Right renal cortex interstitium (tissue), 3 donors: ENCODE data around the gene ANXA5. TPM values are rescaled to one million over a fixed set of nuclear protein-coding genes. Genes with fewer than 3 reads are reported as not detected.

ENCODE experiments used
- DNase-seq, 3 donors: peaks; one replicate each; pipeline ENCODE4 v3.0.0-alpha.2; 2013; ENCODE audit warnings: low read depth in 3 of 3, low spot score in 2 of 3
- polyA plus RNA-seq, 3 donors: library from polyadenylated mRNA; unstranded; fragments of 120-200 nt; gene quantifications; one replicate each; pipeline ENCODE4 v1.2.1, GENCODE V29; 2013; ENCODE audit not compliant: insufficient read length in 3 of 3

The ANXA5 gene
- polyA plus RNA-seq, 3 donors: 404 to 465 (median 457) TPM

- no peak for DNase-seq
Measured at GRCh38 chr4:121712783-121713182, 16.0 kb upstream of the ANXA5 start.

- no peak for DNase-seq
Measured at GRCh38 chr4:121712001-121712651, 15.3 kb upstream of the ANXA5 start.

GRCh38 chr4:121711263-121712000, 14.7 kb upstream of the ANXA5 start:
- DNase-seq: peak; percentile 36 to 44 (median 39)

DNA sequence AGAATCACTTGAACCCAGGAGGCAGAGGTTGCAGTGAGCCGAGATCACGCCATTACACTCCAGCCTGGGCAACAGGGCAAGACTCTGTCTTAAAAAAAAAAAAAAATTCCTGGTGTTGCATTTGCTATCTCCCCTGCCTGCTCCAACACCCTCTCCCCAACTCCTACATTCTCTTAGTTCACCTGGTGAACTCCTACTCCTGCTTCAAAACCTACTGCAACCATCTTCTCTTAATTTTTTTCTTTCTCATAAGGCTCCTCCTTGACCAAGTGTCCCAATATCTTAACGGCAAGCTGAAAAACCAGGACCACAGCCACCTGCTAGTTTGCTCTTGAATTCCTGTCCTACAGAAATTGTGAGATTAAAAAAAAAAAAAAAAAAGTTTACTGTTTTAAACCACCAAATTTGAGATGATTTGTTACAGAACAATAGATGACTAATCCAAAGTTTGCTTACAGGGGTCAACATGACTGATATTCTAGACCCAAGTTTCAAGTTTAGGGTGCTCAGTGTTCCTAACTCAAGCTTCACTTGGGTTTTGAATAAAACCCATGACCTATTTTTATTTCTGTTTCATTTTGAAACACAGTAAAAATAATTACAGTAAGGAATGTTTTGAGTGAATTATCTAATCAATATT, 13.1 kb upstream of the ANXA5 start:
- no peak for DNase-seq

GRCh38 chr4:121707344-121707743, 10.6 kb upstream of the ANXA5 start:
- DNase-seq: no peak

GRCh38 chr4:121706595-121707021, 9.8 kb upstream of the ANXA5 start:
- DNase-seq: no peak

GRCh38 chr4:121705521-121705920, 8.7 kb upstream of the ANXA5 start:
- no peak for DNase-seq

DNA sequence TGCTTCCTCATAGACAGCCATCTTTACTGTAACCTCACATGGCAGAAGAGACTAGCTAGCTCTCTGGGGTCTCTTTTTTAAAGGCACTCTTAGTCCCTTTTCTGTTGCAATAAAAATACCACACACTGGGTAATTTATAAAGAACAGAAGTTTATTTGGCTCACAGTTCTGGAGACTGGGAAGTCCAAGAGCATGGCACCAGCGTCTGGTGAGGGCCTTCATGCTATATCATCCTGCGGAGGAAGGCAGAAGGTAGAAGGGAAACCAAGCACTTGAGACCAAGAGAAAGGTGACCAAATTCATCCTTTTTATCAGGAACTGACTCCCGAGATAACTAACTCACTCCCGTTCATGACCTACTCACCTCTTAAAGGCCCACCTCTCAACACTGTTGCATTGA, 5.4 kb upstream of the ANXA5 start:
- DNase-seq: no peak

DNA sequence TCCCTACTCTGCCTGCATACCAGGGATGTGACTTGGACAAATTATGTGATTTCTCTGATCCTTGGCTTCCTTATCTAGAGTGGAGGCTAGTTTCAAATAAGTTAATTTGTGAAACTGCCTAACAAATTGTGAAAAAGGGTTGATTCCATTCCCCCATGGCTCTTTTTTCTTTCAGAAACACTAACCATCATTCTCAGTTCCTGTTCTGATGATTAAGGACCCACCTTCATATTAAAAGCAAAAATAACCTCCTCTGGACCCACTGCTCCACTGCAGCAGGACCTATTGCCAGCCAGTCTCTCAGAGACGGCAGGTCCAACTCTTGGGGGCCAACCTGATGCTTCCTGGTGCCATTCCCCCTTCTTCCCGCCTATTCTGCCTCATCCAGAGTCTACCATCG, 4.5 kb upstream of the ANXA5 start:
- DNase-seq: no peak

GRCh38 chr4:121698236-121698671, 1.5 kb upstream of the ANXA5 start:
- DNase-seq: no peak

GRCh38 chr4:121697564-121697963, 784 bp upstream of the ANXA5 start:
- peak in 1 of 3 donors; percentile 3 for DNase-seq

DNA sequence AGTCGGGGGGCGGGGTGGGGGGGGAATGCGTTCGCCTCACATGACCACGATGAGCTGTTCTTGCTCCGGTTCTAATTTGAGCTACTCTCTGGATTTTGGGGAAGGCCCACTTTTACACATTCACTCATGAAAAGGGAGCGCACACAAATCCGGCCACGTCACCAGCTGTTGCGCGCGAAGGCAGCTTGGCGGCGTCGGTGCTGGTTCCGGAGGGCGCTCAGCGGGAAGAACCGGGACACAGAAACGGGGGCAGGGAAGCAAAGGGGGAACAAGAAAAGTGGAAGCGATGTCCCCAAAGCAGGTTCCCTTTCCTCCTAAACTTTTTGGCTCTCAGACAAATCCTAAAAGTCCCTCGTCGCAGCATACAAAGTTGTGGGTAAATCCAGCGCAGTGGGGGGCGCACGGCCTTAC, 605 bp downstream of the ANXA5 start:
- peak in 2 of 3 donors; percentile 53 to 54 for DNase-seq

GRCh38 chr4:121693886-121694285, 2.9 kb downstream of the ANXA5 start:
- no peak for DNase-seq

DNA sequence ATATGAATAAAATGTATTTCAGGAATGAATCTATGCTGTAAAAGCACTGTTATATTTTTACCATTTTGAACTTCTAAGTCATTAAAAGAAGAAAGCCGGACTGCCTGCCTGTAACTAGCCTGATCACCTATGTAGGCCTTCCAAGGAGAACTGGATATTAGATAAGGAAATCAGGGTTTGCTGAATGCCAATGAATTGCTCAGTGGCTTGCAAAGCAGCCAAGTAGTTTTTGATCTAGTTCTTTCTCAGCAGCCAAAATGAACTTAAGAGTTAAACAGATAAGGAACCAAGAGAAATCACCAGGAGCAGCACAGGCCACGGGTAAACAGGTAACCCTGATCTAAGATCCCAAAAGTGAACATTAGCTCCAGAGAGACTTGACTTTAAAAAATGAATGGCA, 3.3 kb downstream of the ANXA5 start:
- no peak for DNase-seq

DNA sequence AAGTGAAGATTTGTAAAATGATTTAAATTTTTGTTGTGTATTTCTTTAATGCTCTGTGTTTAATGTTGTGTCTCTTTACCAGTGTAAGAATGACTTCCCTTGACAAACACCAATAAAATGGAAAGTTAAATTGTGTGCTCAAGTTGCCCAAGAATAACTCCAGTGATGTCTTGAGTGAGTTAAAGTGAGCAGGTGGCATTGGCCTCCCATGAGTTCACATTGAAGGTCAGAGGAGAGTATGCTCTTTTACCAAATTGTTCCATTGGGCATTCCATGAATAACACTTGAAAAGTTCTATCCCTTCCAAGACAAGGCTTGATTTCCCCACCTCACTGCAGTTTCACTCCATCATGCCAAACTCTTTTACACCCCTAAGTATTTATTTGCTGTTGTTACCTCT, 4.5 kb downstream of the ANXA5 start:
- no peak for DNase-seq

DNA sequence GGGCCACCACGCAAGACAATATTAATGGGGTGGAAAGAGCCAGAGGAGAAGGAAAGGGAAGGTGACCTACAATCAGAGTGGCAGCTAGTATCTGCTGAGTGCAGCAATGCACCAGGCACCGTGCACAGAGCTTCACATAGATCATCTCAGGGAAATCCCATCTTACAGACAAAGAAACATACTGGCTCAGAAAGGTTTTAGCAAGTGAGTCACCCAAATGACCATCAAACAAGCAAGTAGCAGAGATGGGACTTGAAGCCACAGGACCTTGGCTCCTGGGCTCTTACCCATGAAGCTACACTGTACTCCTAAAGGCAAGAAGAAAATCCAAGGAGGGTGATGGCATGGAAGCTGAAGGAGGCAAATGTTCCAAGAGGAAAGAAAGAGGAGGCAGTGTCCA, 6.8 kb downstream of the ANXA5 start:
- DNase-seq: no peak

DNA sequence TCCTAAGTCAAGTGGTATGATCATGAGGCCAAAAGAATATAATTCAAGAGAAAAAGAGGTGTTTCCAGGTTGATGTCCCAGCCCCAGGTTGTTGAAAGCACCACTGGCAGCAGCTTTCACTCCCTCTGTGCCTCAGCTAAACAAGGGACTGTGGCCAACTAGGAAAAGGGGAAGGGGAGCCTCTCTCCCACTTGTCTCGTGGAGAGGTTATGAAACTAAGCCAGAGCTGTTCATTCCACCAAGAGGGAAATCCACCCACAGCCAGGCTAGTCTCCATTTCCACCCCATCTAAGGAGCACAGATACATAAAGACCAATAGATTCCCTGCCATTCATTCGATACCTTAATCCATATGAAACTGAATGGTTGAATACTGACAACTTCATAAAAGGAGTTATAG, 8.1 kb downstream of the ANXA5 start:
- no peak for DNase-seq

DNA sequence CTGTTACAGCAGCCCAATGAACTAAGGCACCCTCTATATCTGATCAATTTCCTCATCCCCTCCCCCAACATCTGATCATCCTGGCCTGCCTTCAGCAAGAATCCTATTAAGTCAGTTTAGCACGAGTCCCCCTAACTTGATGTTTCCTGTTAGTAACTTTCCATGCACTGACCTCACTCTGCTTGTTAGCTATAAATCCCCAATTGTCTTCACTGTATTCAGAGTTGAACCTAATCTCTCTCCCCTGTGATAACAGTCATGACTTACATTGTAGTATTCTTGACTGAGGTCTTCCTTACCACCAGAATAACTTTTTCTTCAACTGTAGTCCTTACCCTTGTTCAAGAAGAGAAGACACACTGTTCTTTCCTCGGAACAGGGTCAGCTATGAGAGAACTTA, 8.5 kb downstream of the ANXA5 start:
- DNase-seq: no peak

- DNase-seq: no peak
Measured at GRCh38 chr4:121686255-121686654, 10.5 kb downstream of the ANXA5 start.

DNA sequence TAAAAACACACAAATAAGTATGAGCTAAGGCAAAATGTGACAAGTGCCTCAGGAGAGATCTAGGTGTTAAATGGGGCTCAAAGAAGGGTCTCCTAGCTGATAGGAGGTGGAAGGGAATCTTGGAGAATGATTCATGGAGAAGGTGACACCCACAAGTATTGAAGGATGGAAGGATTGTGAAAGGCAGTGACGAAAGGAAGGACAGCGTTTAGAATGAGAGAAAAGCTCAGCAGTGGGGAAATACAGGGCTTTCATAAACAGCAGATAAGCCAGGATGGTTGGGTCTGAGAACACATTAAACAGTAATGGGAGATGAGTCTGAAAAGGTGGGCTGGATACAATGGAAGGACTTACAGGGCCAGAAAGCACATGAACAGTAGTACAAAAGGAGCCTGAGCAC, 11.5 kb downstream of the ANXA5 start:
- no peak for DNase-seq

DNA sequence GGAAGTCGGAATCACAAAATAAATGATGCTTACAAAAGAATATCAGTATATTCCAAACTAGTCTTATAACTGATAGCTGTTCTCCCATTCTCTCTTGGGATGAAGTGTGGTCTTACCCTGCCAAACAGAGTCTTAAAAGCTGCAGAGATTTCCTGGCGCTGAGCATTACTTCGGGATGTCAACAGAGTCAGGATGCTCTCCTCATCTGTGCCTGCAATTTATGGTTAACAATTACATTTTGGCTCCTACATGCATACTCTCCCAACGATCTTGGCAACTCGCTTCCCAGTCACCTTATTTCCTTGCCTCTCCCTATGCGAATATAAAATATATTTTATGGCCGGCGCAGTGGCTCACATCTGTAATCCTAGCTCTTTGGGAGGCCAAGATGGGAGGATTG, 12.2 kb downstream of the ANXA5 start:
- DNase-seq: no peak

- DNase-seq: no peak
Measured at GRCh38 chr4:121684016-121684415, 12.8 kb downstream of the ANXA5 start.
